ENCODE data around the gene ADGRF1. TPM values are rescaled to one million over a fixed set of nuclear protein-coding genes. Genes with fewer than 3 reads are reported as not detected.
A peak's percentile ranks its signal among the peaks of the same experiment; 100 is the strongest.

Gene ADGRF1
- total RNA-seq, 1 donor from 2014 or later = not detected

DNA sequence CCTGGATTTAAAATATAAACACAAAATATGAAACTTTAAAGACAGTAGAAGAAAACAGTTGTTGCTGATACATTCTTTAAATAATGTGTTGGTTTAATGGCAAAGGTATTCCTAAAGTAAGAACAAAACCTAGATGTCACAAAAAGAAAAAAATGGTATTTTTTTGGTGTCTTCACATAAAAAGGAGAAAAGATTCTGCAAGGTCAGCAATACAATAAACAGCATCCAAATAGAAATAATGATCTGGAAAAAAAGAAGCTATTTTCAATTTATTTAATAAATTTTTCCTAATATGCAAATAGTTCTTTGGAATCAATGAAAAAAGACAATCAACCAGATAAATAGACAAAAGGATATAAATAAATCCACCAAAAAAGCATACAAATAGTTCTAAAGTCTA, 6.5 kb upstream of the ADGRF1 start:
- H3K27ac Mint-ChIP-seq (ENCODE audit: unreplicated experiment) = no peak overlapping the region
- no peak overlapping the region for H3K4me3 Mint-ChIP-seq (ENCODE audit: unreplicated experiment)
- peaks cover 26% of the 10 kb centered on the region for H3K27me3 Mint-ChIP-seq (ENCODE audit: unreplicated experiment)
- H3K9me3 Mint-ChIP-seq (ENCODE audit: unreplicated experiment) = no peaks in the 10 kb centered on the region
- no peak for DNase-seq (ENCODE audit: extremely low spot score, unreplicated experiment)
- TF ChIP-seq, protein P1, sequence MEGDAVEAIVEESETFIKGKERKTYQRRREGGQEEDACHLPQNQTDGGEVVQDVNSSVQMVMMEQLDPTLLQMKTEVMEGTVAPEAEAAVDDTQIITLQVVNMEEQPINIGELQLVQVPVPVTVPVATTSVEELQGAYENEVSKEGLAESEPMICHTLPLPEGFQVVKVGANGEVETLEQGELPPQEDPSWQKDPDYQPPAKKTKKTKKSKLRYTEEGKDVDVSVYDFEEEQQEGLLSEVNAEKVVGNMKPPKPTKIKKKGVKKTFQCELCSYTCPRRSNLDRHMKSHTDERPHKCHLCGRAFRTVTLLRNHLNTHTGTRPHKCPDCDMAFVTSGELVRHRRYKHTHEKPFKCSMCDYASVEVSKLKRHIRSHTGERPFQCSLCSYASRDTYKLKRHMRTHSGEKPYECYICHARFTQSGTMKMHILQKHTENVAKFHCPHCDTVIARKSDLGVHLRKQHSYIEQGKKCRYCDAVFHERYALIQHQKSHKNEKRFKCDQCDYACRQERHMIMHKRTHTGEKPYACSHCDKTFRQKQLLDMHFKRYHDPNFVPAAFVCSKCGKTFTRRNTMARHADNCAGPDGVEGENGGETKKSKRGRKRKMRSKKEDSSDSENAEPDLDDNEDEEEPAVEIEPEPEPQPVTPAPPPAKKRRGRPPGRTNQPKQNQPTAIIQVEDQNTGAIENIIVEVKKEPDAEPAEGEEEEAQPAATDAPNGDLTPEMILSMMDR (IDR thresholded peaks at IDR 0.05) = no peak
- H3K36me3 Mint-ChIP-seq (ENCODE audit: unreplicated experiment) = no peaks in the 10 kb centered on the region
- H3K4me1 Mint-ChIP-seq (ENCODE audit: unreplicated experiment) = peaks cover 13% of the 10 kb centered on the region

DNA sequence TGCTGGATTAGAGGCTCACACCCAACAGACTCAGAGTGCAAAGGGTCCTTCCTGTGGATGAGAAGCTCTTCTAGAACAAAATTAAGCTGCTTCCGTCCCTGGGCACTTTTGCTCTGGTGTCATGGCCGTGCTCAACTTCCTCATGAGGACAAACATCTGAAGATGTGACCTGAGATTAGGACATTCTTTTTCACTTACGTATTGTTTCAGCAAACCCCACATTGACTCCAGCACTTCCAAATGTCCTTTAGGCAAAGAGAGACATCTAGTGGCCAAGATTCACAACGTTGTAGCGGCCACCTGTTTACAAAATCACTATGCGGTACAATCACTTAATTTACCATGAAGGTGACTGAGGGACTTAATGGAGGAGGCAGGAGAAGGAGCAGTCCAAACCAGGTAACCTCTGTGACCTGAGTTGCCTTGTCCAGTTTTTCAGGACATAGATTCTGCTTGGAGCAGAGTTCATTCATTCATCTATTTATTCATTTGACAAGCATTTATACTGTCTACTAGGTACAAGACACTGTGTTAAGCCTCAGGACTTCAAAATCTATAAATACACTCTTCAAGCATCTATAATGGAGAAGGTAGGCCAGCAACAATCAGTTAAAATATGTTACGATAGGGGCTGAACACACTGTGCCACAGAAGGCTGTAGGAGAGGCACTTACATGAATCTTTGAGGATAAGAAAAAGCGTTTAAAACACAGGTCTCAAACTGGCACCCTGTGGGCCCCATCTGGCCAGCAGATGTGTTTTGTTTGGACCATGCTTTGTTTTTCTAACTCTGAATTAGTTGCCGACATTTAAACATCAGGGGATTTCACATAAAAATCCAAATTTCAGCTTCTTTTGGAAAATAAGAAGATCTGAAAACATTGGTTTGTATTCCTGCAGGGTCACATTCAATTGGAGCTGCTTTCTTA, 5.6 kb upstream of the ADGRF1 start:
- H3K4me1 Mint-ChIP-seq (ENCODE audit: unreplicated experiment) = peaks cover 13% of the 10 kb centered on the region
- peaks cover 28% of the 10 kb centered on the region for H3K27me3 Mint-ChIP-seq (ENCODE audit: unreplicated experiment)
- TF ChIP-seq, protein P1 (IDR thresholded peaks at IDR 0.05) = peak; percentile 86
- no peaks in the 10 kb centered on the region for H3K9me3 Mint-ChIP-seq (ENCODE audit: unreplicated experiment)
- H3K4me3 Mint-ChIP-seq (ENCODE audit: unreplicated experiment) = no peak overlapping the region
- DNase-seq (ENCODE audit: extremely low spot score, unreplicated experiment) = peak; percentile 73
- no peaks in the 10 kb centered on the region for H3K36me3 Mint-ChIP-seq (ENCODE audit: unreplicated experiment)
- no peak overlapping the region for H3K27ac Mint-ChIP-seq (ENCODE audit: unreplicated experiment)

DNA sequence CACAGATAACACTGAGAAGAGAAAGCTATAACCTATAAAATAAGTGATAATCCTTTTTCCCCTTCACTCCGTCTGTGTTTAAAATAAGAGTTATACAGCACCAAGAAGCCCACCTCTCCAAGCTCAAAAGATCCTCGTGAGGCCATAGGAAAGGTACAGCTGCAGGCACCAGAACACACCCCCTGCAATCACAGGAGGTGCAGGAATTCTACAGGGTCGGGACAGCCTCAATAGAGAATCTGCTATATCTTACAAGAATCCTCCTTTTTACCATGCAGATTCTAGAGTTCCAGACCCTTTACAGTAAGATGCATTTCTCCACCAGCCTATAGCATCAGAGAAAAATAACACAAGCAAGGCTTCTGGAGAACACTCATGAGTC, 5.0 kb upstream of the ADGRF1 start:
- TF ChIP-seq, protein P1 (IDR thresholded peaks at IDR 0.05) = no peak
- H3K36me3 Mint-ChIP-seq (ENCODE audit: unreplicated experiment) = no peaks in the 10 kb centered on the region
- H3K27me3 Mint-ChIP-seq (ENCODE audit: unreplicated experiment) = peaks cover 33% of the 10 kb centered on the region
- DNase-seq (ENCODE audit: extremely low spot score, unreplicated experiment) = no peak
- H3K27ac Mint-ChIP-seq (ENCODE audit: unreplicated experiment) = no peak overlapping the region
- H3K9me3 Mint-ChIP-seq (ENCODE audit: unreplicated experiment) = no peaks in the 10 kb centered on the region
- H3K4me3 Mint-ChIP-seq (ENCODE audit: unreplicated experiment) = no peak overlapping the region
- peaks cover 13% of the 10 kb centered on the region for H3K4me1 Mint-ChIP-seq (ENCODE audit: unreplicated experiment)

DNA sequence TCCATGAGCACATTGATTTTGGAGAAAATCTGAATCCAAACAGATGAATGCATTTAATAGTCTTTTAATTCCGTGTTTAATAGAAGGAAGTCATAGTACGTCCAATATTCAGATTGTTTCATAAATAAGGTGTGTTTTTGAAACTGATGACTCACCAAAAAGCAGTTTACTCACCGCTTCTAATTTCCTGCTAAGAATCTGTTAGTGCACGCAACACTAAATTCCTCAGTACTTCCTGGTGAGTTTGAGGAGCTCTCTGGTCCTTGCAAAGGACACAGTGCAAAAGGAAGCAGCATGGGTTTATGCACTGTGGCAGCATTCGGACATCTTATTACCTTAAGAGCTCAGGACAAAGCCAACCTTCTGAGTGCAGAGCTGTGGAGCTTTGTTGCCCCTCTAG, 2.3 kb upstream of the ADGRF1 start:
- peak; percentile 30 for DNase-seq (ENCODE audit: extremely low spot score, unreplicated experiment)
- peaks cover 2% of the 10 kb centered on the region for H3K36me3 Mint-ChIP-seq (ENCODE audit: unreplicated experiment)
- TF ChIP-seq, protein P1 (IDR thresholded peaks at IDR 0.05) = no peak
- peaks cover 13% of the 10 kb centered on the region for H3K4me1 Mint-ChIP-seq (ENCODE audit: unreplicated experiment)
- no peak overlapping the region for H3K4me3 Mint-ChIP-seq (ENCODE audit: unreplicated experiment)
- H3K9me3 Mint-ChIP-seq (ENCODE audit: unreplicated experiment) = no peaks in the 10 kb centered on the region
- H3K27ac Mint-ChIP-seq (ENCODE audit: unreplicated experiment) = no peak overlapping the region
- H3K27me3 Mint-ChIP-seq (ENCODE audit: unreplicated experiment) = peaks cover 44% of the 10 kb centered on the region

DNA sequence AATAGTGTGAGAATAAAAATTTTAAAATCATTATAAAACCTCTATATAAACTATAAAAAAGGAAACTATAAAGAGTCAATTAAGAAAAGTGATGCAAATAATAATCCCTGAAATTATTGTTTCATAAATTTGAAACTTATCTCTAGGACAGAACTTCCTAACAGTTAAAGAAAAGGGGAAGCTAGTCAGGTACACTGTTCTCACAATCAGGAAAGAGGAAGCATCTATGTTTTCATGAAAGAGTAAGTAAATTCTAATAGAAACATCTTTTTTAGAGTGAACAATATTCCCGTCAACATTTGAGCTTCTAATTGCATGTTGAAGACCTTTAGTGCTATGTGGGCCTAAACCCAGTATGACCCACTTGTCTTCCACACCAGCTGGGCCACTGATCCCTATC, 1.2 kb upstream of the ADGRF1 start:
- no peak for DNase-seq (ENCODE audit: extremely low spot score, unreplicated experiment)
- TF ChIP-seq, protein P1 (IDR thresholded peaks at IDR 0.05) = no peak
- Mint-ChIP-seq H3K4me3 (ENCODE audit: unreplicated experiment) (no peak overlapping the region), H3K4me1 (ENCODE audit: unreplicated experiment) (peaks cover 10% of the 10 kb centered on the region), H3K36me3 (ENCODE audit: unreplicated experiment) (peaks cover 2% of the 10 kb centered on the region), H3K27ac (ENCODE audit: unreplicated experiment) (no peak overlapping the region), H3K9me3 (ENCODE audit: unreplicated experiment) (no peaks in the 10 kb centered on the region), H3K27me3 (ENCODE audit: unreplicated experiment) (peaks cover 37% of the 10 kb centered on the region)
